ENCODE data around the gene DYNLT5.

DNA sequence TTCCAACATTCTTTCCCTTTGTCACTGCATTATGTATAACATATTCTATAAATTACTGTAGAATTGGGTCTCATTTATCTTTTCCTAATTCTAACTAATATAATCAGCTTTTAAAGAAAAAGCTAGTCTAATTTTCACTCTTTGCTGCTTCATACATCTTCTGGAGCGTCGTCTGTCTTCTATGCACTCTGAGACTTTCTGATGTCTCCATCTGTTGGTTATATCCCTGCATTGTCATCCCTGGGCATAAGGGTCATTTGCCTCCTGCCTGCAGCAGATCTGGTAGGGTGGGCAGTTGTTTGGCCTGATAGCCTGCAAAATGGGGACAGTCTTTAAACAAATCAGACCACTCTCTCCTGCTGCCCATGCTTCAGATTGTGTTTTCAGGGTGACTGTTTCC, 40.8 kb upstream of the DYNLT5 start:
- TF ChIP-seq CTCF (IDR thresholded peaks at IDR 0.05; ENCODE audit: low read depth, low read length, missing input control) (no peak), ATF3 (IDR thresholded peaks at IDR 0.05) (no peak), EGR1 (IDR thresholded peaks at IDR 0.05; ENCODE audit: low read depth in 2 of 2) (no peak), RAD21 (IDR thresholded peaks at IDR 0.05) (no peak), MAX (IDR thresholded peaks at IDR 0.05) (no peak), REST (IDR thresholded peaks at IDR 0.05) (no peak), SP1 (IDR thresholded peaks at IDR 0.05) (no peak), TAF1 (conservative IDR thresholded peaks at IDR 0.05) (no peak), RXRA (IDR thresholded peaks at IDR 0.05) (no peak), YY1 (IDR thresholded peaks at IDR 0.05) (no peak)

Measured in liver (tissue), 3 donors.